Osteoblast (primary cell): ENCODE data around the gene CAMKMT. TPM values are rescaled to one million over a fixed set of nuclear protein-coding genes. Genes with fewer than 3 reads are reported as not detected.

ENCODE experiments used
- DNase-seq: peaks from one replicate; pipeline ENCODE4 v3.0.0; 2011; ENCODE audit warnings: low spot score, mixed read lengths; ENCODE audit not compliant: insufficient read length; ENCODE audit errors: missing footprints
- H2AFZ ChIP-seq: 2 replicates; pipeline ENCODE4 v1.6.0; 2011; ENCODE audit warnings: mild to moderate bottlenecking, low read length
- H3K27ac ChIP-seq: 2 replicates; pipeline ENCODE4 v1.5.1; 2011; ENCODE audit warnings: mild to moderate bottlenecking, low read depth, low read length, moderate library complexity
- H3K27me3 ChIP-seq: 2 replicates; pipeline ENCODE4 v1.6.0; 2012; ENCODE audit warnings: mild to moderate bottlenecking, control low read depth, inconsistent platforms, low read length, moderate library complexity; ENCODE audit not compliant: insufficient read depth
- H3K36me3 ChIP-seq: 2 replicates; pipeline ENCODE4 v1.5.1; 2011; ENCODE audit warnings: mild to moderate bottlenecking, low read length, control low read depth, moderate library complexity; ENCODE audit not compliant: insufficient read depth
- H3K4me1 ChIP-seq: 2 replicates; pipeline ENCODE4 v1.5.1; 2011; ENCODE audit warnings: mild to moderate bottlenecking, low read length, control low read depth, moderate library complexity; ENCODE audit not compliant: insufficient read depth
- H3K4me2 ChIP-seq: 2 replicates; pipeline ENCODE4 v1.6.0; 2011; ENCODE audit warnings: mild to moderate bottlenecking, low read length; ENCODE audit not compliant: insufficient read depth
- H3K4me3 ChIP-seq: fragments of 200-600 bp; sonication (generic); 3 replicates; pipeline ENCODE4 v1.5.1; 2012; ENCODE audit warnings: mild to moderate bottlenecking, low read length, inconsistent platforms; ENCODE audit not compliant: insufficient read depth
- H3K79me2 ChIP-seq: 2 replicates; pipeline ENCODE4 v1.6.0; 2012; ENCODE audit warnings: mild to moderate bottlenecking, low read length, control low read depth, inconsistent platforms; ENCODE audit not compliant: insufficient read depth
- H3K9me3 ChIP-seq: 2 replicates; pipeline ENCODE4 v1.5.1; 2011; ENCODE audit warnings: low read depth, low read length, control low read depth
- H4K20me1 ChIP-seq: 2 replicates; pipeline ENCODE4 v1.6.0; 2012; ENCODE audit warnings: mild to moderate bottlenecking, low read length, control low read depth; ENCODE audit not compliant: insufficient read depth
- CTCF ChIP-seq: IDR thresholded peaks from 2 replicates; pipeline ENCODE4 v1.5.1; 2011; ENCODE audit warnings: mild to moderate bottlenecking, low read depth, low read length, moderate library complexity; ENCODE audit errors: extremely low read depth
- total RNA-seq: library from RNA; depleted of rRNA; stranded (reverse); fragments of >200 nt; gene quantifications from 2 replicates; pipeline ENCODE4 v1.2.3, GENCODE V29; 2012

CAMKMT gene
- total RNA-seq, 1 donor: 7.2 TPM

- Histone ChIP-seq H2AFZ (no peak overlapping the region), H3K27me3 (no peaks in the 10 kb centered on the region), H4K20me1 (no peaks in the 10 kb centered on the region), H3K36me3 (no peaks in the 10 kb centered on the region), H3K79me2 (no peaks in the 10 kb centered on the region), H3K4me1 (no peaks in the 10 kb centered on the region), H3K27ac (no peak overlapping the region), H3K9me3 (no peaks in the 10 kb centered on the region), H3K4me2 (no peak overlapping the region), H3K4me3 (no peak overlapping the region)
- no peak for TF ChIP-seq CTCF
- DNase-seq: no peak
These were observed 59.0 kb downstream of the CAMKMT start for GRCh38 chr2:44420725-44421124.

DNA sequence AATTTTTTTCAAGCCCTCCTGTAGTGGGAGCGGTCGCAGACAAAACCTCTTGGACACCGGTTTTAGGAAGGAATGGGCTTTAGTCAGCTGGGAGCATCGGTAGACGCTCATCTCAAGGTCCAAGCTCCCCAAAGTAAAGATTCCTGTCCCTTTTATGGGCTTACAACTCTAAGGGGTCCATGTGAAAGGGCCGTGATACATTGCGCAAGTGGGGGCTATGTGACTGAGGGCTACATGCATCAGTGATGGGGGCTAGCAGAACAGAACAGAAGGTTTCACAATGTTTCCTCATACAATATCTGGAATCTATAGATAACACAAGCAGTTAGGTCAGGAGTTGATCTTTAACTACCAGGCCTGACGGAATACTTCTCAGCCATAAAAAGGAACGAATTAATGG is 62.5 kb downstream of the CAMKMT start:
- Histone ChIP-seq H3K36me3 (no peaks in the 10 kb centered on the region), H3K4me2 (no peak overlapping the region), H4K20me1 (no peaks in the 10 kb centered on the region), H3K9me3 (no peaks in the 10 kb centered on the region), H3K79me2 (no peaks in the 10 kb centered on the region), H3K4me1 (no peaks in the 10 kb centered on the region), H2AFZ (no peak overlapping the region), H3K27ac (no peak overlapping the region), H3K4me3 (no peak overlapping the region), H3K27me3 (no peaks in the 10 kb centered on the region)
- no peak for TF ChIP-seq CTCF
- DNase-seq: no peak

GRCh38 chr2:44429034-44429433 is 67.3 kb downstream of the CAMKMT start:
- Histone ChIP-seq H4K20me1 (no peaks in the 10 kb centered on the region), H3K27ac (no peak overlapping the region), H3K4me3 (no peak overlapping the region), H3K79me2 (no peaks in the 10 kb centered on the region), H3K4me1 (no peaks in the 10 kb centered on the region), H3K9me3 (no peaks in the 10 kb centered on the region), H2AFZ (no peak overlapping the region), H3K4me2 (no peak overlapping the region), H3K36me3 (no peaks in the 10 kb centered on the region), H3K27me3 (no peaks in the 10 kb centered on the region)
- peak; percentile 15 for DNase-seq
- TF ChIP-seq CTCF: no peak

- no peaks in the 10 kb centered on the region for H3K36me3 ChIP-seq
- H3K27ac ChIP-seq: no peak overlapping the region
These were observed 68.6 kb downstream of the CAMKMT start for GRCh38 chr2:44430342-44430741.

More at GRCh38 chr2:44430342-44430741, 68.6 kb downstream of the CAMKMT start:
- no peaks in the 10 kb centered on the region for H3K9me3 ChIP-seq
- H3K4me1 ChIP-seq: no peaks in the 10 kb centered on the region
- DNase-seq: no peak
- TF ChIP-seq CTCF: no peak
- H2AFZ ChIP-seq: no peak overlapping the region
- no peak overlapping the region for H3K4me2 ChIP-seq
- no peak overlapping the region for H3K4me3 ChIP-seq
- no peaks in the 10 kb centered on the region for H4K20me1 ChIP-seq
- H3K79me2 ChIP-seq: no peaks in the 10 kb centered on the region
- no peaks in the 10 kb centered on the region for H3K27me3 ChIP-seq
